ENCODE measurements around the gene REP15.
"Not testable (repeated sequence)": the region's sequence is repeated elsewhere in the genome, so short reads cannot be mapped to it uniquely, and the experiment has no call there.

Gene REP15, protein sequence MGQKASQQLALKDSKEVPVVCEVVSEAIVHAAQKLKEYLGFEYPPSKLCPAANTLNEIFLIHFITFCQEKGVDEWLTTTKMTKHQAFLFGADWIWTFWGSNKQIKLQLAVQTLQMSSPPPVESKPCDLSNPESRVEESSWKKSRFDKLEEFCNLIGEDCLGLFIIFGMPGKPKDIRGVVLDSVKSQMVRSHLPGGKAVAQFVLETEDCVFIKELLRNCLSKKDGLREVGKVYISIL

DNA sequence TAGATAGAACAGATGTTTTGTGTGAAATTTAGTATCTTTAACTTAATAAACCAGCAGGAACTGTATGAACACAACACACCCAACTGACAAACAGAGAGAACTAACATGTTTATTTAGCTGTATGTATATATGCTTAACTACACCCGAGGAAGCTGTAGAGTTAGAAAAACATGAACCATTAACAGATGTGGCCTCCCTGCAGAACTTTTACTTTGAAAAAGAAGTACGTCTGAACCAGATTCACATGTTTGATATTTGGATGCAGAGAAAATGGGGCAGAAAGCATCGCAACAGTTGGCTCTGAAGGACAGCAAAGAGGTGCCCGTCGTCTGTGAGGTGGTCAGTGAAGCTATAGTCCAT lies at the start of gene REP15:
TSS of gene REP15 (plus strand) at position 155 of the 360 bp plus-strand sequence. CDS start at position 271, 116 bp downstream.
- no peak for DNase-seq

DNA sequence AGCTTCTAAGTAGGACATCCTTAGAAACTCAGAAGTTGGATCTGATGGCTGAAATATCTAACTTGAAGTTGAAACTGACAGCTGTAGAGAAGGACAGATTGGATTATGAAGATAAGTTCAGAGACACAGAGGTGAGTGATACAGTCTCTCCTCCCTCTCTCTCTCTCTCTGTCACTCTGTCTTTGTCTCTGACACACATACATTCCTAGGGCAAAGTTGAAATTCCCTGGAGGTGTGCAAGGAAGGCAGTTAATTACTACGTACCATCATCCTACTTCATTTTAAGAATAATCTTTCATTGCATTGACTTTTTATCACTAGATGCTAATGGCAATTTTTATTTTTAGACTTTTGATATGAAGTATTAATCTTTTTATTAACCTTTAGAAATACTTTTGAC lies 46.2 kb upstream of the REP15 start:
- no peak for DNase-seq

DNA sequence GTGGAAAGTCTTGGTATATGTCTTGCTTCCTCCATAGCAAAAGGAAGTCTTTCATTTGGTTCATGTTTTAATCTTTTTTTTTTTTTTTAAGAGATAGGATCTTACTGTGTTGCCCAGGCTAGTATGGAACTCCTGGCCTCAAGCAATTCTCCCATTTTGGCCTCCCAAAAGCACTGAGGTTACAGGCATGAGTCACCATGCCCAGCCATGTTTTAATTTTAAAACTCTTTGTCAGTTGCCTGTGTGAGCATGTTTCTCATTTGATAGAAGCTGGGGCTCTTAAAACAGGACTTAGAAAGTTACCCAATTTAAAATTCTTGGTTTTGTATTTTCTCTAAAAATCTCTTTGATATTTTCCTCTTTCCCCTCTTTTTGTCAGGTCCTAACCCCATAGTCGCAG lies 45.0 kb upstream of the REP15 start:
- no peak for DNase-seq

DNA sequence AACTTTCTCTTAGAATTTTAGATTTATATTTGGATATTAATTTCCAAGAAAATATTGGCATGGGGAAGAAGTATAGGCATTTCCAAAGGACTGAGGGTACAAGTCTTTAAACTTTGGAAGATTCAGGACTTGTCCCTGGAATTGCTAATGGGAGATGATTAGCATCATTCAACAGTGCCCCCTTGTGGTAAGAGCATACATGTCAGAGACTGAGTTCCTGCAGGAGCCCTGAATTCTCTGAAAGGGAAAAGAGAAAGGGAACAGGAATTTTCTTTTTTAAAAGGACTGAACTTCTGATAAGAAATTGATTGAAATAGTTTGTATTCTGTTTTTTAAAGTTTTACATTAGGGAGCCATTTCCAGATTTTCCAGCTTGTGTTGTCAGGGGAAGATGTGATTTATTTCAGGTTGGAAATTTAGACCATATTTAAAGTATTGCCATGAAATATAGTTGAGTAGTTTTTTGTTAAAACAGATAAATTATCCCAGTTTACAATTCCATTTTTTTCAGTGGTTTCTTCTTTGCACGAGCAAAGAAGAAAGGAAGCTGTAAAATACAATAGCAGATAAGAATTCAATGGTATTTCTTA lies 44.0 kb upstream of the REP15 start:
- DNase-seq: peak in 33 of 56 donors; percentile 0 to 78 (median 17)

DNA sequence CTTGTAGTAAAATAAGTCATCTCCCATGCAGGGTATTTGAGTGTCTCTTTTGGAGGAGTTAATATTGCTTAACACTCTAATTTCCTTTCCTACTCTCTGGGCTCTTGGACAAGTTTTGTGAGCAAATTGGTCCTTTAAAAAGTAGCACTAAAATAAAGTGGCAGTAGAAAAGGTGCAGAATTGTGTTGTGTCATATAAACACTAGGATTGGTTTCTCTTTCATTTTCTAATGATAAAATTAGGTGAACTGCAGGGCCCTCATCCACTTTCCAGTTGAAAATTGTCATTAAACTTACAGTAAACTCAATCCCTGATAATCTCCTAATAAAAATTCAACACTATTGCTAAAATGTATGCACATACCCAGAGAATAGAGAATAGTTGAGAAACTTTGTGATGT lies 42.6 kb upstream of the REP15 start:
- DNase-seq: no peak

DNA sequence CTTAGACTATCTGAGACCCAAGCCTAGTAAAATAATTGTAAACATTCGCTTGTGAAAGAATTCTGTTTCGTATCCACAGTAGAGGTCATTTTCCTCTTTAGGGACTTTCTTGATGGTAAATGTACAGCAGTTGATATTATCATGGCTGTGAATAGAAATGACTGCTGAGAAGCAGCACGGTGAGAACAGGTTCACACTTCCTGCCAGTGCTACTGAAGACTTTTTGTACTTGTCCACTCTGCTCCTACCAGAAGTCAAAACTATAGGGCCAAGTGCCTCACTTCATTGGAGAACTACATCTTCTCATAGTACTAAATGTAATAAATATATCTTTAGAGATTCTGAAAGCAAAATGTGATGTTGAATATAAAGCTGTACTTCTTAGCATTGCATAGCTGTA lies 40.8 kb upstream of the REP15 start:
- not testable (repeated sequence) for DNase-seq

DNA sequence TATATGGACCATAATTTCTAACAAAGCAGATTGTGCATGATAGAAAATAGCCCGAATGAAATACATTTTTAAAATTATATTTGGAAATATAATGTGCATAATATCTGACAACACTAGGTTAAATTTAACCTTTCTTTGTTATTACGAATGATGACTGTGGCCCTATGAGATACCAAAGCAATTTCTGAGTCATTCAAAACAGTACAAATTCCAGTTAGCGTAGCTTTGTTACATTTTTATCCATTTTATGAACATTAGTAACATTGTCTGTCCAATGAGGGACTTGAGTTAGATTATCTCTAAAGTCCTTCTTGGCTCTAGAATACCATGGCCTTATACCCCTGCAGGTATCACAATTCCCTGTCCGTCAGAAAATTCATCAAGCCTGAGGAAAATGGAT lies 39.0 kb upstream of the REP15 start:
- no peak for DNase-seq

DNA sequence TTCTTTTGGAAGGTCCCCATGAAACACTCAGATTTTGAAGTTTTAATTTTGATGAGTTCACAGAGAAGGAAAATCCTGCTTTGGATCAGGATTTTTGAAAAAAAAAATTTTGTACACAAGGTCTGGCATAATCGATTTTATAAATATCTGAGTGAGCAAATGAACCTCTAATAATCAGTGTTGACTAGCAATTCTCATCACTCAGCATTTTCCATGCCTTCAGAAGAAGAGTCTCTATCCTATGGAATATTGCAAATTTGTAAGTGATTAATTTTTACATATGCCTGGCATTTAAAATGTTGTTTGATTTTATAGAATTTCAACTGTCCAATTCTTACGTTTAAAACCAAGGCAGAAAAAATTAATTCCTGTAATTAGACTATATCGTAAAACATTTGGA lies 30.5 kb upstream of the REP15 start:
- DNase-seq: no peak

DNA sequence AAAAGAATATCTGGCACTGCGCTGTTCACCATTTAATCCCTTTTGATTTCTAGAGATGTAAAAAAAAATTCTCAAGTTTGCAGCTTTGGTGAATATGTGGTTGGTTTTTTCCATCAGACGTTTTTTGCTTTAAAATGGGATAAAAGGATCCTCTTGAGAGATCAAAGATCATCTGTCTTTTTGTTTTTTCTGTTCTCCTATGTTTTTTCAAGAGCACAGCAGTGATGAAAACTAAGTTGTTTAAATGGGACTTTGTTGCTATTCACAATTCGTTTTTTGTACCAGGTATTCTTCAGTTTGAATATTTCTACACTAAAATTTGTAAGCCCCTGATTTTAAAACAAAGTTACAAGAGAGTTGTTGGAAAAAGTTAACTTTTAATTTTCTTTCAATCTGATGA lies 29.7 kb upstream of the REP15 start:
- no peak for DNase-seq

DNA sequence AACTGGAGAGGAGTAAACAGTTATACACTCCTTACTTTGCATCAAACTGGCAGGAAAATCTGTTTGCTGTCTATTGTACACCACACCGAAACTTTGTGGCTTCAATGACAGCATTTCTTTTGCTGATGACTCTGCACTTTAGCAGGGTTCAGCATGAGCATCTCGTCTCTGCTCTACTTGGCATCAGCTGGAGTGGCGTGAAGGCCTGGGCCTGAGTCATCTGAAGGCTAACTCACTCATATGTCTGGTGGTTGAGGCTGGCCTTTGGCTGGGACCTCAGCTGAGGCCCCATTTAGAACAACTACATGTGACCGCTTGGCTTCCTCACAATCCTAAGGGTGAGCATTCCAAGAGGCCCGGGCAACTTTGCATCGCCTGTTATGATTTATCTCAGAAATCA lies 28.7 kb upstream of the REP15 start:
- DNase-seq: no peak

DNA sequence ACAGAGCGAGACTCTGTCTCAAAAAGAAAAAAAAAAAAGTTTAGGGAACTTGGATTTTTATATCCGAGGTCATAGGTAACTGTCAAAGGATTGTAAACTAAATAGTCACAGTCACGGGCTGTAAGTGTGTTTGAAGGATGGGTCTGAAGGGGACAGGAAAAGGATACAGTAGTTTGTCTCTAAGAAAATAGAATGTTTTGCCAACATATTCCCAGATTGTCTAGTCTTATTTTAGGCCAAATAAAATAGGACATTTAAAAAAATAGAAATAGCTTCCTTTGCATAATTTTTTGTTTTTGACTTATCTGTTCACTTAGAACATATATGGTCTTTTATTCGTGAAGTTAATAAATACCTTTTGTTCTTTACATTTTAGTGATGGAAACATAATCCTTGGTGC lies 24.2 kb upstream of the REP15 start:
- no peak for DNase-seq

DNA sequence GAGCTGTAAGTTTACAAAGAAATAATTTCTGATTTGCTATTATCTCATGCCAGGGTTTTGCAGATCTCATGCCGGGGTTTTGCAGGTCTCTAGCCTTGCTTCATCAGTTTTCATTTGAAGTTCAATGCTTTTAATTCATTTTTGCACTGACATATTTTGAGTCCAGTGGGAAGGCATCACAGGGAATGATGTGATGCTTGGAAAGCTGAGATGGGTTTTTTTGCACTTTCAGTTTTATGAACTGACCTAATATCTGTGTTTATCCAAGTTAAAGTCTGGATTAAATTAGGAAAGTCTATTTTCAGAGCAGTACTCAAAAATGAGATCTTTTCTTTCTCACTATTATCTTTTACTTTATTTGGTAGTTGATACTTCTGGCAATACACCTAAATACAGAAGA lies 23.6 kb upstream of the REP15 start:
- no peak for DNase-seq

DNA sequence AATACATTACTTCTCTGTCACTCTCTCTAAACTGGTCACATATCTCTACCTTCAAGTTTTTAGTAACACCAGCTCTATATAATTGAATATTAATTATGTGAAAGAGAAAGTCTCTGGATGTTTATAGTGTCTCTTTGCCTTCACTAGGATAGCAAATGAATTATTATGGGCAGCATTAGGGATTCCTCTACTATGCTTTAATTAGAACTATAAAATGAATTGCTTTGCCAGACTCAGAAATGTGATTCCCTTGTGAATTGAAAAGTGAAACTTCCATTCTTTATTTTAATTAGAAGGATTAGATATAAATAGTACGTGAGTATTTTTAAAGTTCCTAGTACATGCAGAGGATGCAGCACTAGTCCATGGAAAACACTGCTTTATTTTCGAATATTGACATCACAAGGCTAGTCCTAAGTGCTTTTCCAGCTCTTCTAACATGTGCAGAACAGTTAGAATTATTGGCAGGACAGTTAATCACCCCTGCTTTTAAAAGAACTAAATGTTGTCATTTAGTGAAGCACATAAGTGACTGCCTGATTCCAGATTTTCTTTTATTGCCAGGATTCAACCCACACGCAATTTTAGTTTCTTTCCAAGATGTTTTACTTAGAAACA lies 23.0 kb upstream of the REP15 start:
- peak in 1 of 56 donors; percentile 1 for DNase-seq

DNA sequence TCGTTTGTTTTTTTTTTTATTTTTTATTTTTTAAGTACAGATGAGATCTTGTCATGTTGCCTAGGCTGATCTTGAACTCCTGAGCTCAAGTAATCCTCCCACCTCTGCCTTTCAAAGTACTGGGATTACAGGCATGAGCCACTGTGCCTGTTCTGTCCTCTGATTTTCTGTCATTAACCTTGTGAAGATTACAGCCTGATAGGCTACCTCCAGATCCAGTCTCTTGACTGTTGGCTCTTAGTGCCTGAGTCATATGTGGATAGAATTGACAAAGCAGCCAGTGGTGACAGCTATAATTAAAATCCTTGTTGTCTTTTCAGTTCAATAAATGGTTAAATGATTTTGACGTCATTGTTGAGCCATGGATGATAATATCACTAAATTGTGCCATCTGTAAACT lies 21.3 kb upstream of the REP15 start:
- no peak for DNase-seq

DNA sequence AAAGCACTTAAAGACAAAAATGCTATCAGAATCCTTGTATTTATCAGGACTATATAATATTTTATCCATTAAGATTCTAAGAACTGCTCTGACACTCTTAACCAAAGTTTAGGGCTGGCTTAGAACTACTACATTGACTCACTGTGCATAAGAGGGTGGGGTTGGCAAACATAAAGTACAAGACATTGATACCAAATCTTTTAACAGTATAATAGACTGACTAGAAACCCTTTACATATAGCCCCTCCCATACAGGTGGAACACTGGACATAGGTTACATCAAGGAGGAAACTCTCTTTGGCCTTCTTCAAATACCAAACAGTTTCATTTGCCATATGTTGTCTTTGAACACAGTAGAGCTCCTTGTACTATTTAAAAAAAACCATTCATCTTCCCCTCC lies 15.6 kb upstream of the REP15 start:
- DNase-seq: no peak

DNA sequence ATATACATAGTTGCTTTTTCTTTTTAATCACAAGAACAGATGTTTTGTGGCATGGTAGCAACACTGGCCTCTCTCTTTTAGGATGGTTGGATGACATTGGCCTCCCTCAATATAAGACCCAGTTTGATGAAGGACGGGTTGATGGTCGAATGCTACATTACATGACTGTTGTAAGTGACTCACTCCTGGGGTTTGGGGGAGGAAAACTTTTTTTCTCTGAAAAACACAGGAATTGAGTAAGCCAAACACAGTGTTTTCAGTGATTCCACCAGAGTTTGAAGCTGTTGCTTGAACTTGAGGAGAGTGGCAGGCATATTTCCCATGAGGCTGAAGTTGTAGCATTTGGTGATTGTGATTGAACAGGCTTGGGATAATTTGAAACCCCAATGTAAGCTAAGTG lies 13.7 kb upstream of the REP15 start:
- no peak for DNase-seq

DNA sequence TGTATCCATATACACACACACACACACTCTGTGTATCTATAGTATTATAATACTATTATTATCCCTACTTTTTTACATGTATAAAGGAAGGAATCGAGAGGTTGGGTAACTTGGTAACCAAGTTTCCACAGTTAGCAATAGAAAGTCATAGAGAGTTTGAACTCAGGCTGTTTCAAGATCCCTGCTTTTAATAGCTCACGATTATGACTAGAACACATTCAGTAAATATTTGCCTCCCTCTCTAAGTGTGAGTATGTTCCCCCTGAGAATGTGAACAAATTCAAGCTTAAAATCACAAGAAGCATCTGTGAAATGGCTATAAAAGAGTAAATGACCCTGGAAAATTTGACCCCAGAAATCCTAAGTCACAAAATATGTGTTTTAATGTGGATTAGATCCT lies 11.0 kb upstream of the REP15 start:
- no peak for DNase-seq

DNA sequence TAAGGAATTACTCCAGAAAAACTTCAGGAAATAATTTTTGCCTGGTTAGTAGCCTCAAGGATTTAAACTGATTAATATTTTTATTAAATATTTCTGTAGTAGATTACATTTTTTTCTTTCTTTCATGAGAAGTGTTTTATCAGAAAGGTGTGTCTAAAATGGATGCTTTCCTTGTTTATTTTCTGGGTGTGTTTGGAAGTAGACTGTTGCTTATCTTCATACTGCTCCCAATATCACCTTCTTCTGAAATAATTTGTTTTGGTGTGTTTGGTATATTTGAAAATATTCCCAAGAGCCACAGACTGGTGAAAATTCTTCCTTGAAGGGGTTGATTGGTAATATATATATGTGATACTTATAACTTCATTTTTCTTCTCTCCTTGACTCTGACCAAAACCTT lies 10.1 kb upstream of the REP15 start:
- DNase-seq: no peak

DNA sequence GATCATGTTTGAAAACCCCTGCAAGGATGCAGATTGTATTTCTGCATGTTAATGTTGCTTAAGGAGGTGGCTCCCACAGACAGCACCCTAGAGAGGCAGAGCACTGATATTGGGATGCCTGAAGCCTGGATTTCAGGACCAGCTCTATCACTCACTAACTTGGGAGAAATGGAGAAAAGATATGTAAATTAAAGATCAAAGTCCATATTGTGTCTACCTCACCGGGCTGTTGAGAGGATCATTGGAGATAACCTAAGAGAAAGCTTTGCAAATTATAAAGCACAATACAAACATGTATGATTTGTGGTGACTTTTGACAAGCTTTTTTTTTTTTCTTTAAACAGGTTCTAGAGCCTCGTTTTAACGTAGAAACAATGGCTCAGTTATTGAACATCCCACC lies 7.6 kb upstream of the REP15 start:
- no peak for DNase-seq

DNA sequence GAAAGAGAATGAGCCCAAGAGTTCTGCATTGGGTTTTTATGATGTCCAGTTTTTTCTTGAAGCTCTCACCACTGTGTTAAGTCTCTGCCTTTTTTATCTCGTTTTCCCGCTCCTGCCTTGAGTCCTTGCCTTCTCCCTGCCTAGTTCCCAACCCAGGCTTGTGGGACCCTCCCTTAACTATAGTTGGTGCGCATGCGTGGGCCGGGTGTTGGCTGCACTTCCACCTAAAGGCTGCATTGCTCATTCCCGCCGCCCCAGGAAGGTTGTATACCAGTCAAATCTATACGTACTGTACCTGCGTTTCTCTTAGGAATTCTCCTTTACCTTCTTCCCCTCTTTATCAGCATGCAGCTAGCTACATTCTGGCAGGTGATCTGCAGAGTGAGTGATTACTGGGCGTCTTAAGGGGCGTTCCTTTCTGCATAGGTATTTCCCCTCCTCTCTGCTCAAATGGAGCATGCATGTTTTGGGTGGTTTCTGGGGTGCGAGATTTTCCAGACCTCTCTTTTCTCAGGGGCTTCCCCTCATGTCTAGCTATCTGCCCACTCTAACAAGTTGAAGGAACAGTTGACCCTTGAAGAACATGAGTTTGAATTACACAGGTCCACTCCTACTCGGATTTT lies 6.6 kb upstream of the REP15 start:
- DNase-seq: no peak

DNA sequence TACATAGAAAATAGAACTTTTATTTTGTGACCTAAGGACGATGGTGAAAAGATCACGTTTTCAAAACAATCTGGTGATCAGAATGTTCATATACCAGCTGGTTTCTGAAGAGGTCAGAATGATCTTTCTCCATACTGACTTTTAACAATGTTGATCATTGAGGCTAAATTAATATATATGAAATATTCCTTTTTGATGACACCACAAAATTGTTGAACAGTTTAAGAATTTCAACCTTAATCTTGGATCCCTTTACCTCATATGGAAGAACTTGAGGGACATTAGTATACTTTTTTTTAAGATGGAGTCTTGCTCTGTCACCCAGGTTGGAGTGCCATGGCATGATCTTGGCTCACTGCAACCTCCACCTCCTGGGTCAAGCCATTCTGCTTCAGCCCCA lies 2.8 kb upstream of the REP15 start:
- no peak for DNase-seq

DNA sequence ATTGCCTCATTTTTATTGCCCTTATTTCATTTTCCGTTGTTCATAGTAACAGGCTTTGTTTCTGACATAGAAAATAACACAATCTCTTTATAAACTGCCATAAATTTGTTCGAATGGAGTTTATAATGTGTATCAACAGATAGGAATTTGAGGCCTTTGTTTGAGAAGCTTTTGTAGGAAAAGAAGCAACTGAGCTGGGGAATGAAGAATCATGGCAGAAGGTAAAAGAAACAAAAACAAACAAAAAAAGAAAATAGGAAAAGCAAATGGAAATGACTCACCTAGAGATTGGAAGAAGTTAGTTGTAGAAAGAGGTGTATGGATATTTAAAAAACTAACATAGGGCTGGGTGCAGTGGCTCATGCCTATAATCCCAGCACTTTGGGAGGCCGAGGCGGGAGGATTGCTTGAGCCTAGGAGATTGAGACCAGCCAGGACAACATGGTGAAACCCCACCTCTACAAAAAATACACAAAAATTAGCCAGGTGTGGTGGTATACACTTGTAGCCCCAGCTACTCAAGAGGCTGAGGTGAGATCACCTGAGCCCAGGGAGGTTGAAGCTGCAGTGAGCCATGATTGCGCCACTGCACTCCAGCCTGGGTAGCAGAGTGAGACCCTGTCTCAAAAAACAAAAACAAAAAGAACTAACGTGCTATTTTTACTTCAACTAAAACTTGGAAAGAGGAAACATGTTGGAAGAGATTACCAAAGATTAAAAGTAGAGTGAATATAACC lies 523 bp upstream of the REP15 start:
- DNase-seq: no peak
